Fibroblast of skin of left biceps (primary cell): ENCODE data around the gene BCL2L12.
"Not testable (repeated sequence)": the region's sequence is repeated elsewhere in the genome, so short reads cannot be mapped to it uniquely, and the experiment has no call there.

Source experiments
- DNase-seq, 2 experiments: peaks; one replicate each; pipeline ENCODE4 v3.0.0-alpha.2; 2013; ENCODE audit warnings: low read depth in 2 of 2

BCL2L12 gene

DNA sequence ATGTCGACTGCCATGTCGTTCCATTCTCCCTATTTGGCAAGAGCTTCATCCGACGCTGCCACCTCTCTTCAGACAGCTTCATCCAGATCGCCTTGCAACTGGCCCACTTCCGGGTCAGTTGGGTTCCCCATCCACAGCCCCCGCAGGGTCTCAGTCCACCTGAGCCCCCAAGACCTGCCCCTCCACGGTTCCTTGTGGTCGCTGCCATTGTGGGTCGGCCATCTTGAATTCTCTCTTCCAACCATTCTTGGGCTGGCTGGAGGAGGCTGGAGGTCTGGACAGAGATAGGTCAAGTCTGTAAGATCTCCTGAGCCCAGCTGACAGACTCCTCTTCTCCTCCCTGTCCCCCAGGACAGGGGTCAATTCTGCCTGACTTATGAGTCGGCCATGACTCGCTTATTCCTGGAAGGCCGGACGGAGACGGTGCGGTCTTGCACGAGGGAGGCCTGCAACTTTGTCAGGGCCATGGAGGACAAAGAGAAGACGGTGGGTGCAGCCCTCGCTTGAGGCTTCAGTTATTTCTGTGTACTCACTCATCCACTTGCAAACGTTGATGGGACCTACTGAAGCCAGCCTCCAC lies 44.7 kb downstream of the BCL2L12 start:
- DNase-seq, result no peak

DNA sequence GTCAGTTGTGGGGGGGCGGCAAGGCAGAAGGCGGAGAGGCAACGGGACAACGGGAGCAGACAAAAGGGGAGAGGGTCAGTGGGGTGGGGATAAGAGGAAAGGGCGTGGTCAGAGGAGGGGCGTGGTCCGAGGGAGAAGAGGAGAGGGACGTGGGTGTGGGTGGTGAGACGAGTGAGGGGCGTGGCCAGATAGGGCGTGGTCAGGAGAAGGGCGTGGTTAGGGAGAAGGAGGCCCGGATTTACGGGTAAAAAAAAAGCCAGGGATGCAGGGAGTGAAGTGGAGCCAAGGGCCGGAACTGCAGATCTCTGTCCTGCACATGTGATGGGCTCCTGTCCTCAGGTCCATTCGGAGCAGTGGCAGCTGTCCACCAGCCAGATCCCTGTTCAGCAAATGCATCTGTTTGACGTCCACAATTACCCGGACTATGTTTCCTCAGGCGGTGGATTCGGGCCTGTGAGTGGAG lies 46.7 kb downstream of the BCL2L12 start:
- DNase-seq, result no peak

GRCh38 chr19:49713236-49713845 lies 47.6 kb downstream of the BCL2L12 start:
- no peak for DNase-seq

DNA sequence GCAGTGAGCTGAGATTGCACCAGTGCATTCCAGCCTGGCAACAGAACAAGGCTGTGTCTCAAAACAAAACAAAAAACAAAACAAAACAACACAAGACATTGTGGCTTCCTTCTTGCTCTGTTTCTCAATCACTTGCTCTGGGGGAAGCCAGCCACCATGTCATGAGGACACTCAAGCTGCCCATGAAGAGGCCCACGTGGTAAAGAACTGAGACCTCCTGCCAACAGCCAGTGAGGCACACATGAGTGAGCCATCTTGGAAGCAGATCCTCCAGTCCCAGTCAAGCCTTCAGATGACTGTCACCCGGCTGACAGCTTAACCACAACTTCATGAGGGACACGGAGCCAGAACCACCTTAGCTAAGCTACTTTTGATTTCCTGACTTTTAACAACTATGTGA lies 50.4 kb downstream of the BCL2L12 start:
- DNase-seq, result no peak

DNA sequence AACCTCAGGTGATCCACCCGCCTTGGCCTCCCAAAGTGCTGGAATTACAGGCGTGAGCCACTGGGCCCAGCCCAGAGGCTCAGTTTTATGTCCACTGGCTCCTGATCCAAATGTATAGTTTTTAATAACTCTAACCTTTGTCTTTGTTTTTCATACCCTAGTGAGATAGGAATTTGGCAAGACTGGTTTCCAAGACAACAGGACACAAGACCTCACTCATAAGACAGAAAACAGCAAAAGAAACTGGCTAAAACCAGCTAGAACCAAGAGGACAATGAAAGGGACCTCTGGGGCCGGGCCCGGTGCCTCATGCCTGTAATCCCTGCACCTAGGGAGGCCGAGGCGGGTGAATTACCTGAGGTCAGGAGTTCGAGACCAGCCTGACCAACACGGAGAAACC lies 52.8 kb downstream of the BCL2L12 start:
- DNase-seq, result no peak

DNA sequence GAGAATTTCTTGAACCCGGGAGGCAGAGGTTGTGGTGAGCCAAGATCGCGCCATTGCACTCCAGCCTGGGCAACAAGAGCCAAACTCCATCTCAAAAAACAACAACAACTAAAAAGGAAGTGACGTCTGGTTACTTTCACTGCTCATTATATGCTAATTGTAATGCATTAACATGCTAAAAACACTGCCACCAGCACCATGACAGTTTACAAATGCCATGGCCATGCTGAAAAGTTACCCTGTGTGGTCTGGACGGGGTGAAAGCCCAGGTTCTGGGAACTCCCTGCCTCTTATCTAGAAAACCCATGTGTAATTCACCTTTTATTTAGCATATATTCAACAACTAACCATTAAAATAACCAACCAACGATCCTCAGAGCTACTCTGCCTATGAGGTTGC lies 53.3 kb downstream of the BCL2L12 start:
- DNase-seq, result no peak

- DNase-seq, result not testable (repeated sequence)
Observed at GRCh38 chr19:49719420-49719819, 53.7 kb downstream of the BCL2L12 start.
